Body of pancreas (tissue), 4 donors: Measurements from ENCODE around the gene SLC7A6OS.

Experiments used
- CTCF ChIP-seq, 7 experiments: fragments of 450-650 bp in 4 of 7; fragments of 200-600 bp in 3 of 7; sonication (generic) in 3 of 7; IDR thresholded peaks; one replicate each; pipeline ENCODE4 v1.5.1; 2016 to 2019; ENCODE audit warnings: antibody characterized with exemption in 7 of 7
- POLR2A ChIP-seq, 3 donors: fragments of 450-650 bp; IDR thresholded peaks; one replicate each; pipeline ENCODE4 v1.6.1; 2016; ENCODE audit warnings: antibody characterized with exemption in 3 of 3, mild to moderate bottlenecking in 2 of 3

- TF ChIP-seq CTCF (IDR thresholded peaks at IDR 0.05) (peak; percentile 76 to 96 (median 93)), POLR2A (IDR thresholded peaks at IDR 0.05) (no peak)
Measured at GRCh38 chr16:68328151-68328859, 17.6 kb upstream of the SLC7A6OS start.
